Vagina (tissue), 2 donors: ENCODE results near the gene FUNDC2. TPM values are rescaled to one million over a fixed set of nuclear protein-coding genes. Genes with fewer than 3 reads are reported as not detected.

ENCODE experiments used
- DNase-seq, 2 donors: peaks; one replicate each; pipeline ENCODE4 v3.0.0-alpha.2; 2017; ENCODE audit errors: extremely low spot score in 2 of 2
- H3K27ac ChIP-seq: fragments of 200-600 bp; sonication (generic); one replicate; pipeline ENCODE4 v1.5.1; 2019
- H3K27me3 ChIP-seq: fragments of 200-600 bp; sonication (generic); one replicate; pipeline ENCODE4 v1.5.1; 2019
- H3K36me3 ChIP-seq, 2 donors: fragments of 200-600 bp; sonication (generic); one replicate each; pipeline ENCODE4 v1.5.1; 2017 to 2019
- H3K4me1 ChIP-seq: fragments of 200-600 bp; sonication (generic); one replicate; pipeline ENCODE4 v1.5.1; 2019
- H3K4me3 ChIP-seq, 2 donors: fragments of 200-600 bp; sonication (generic); 1 replicate in 1 of 2; 2 replicates in 1 of 2; pipeline ENCODE4 v1.5.1; 2016 to 2019
- H3K9me3 ChIP-seq: fragments of 200-600 bp; sonication (generic); one replicate; pipeline ENCODE4 v1.5.1; 2019
- CTCF ChIP-seq, 3 experiments: fragments of 450-650 bp in 2 of 3; fragments of 200-600 bp in 1 of 3; sonication (generic) in 1 of 3; IDR thresholded peaks; one replicate each; pipeline ENCODE4 v1.5.1; 2017 to 2019; ENCODE audit warnings: antibody characterized with exemption in 3 of 3, mild to moderate bottlenecking in 2 of 3, moderate library complexity in 2 of 3
- POLR2A ChIP-seq, 2 donors: fragments of 450-650 bp; IDR thresholded peaks; one replicate each; pipeline ENCODE4 v1.6.1; 2017; ENCODE audit warnings: antibody characterized with exemption in 2 of 2, mild to moderate bottlenecking in 2 of 2, moderate library complexity in 2 of 2
- POLR2AphosphoS5 ChIP-seq, 2 donors: sonication (generic); formaldehyde crosslinking; IDR thresholded peaks; one replicate each; pipeline ENCODE4 v1.9.0; 2017; ENCODE audit warnings: antibody characterized with exemption in 2 of 2, mild to moderate bottlenecking in 2 of 2, low read depth in 1 of 2; ENCODE audit not compliant: insufficient read depth in 1 of 2
- intact Hi-C: fragments of 100-400 bp; cut with DNase I; formaldehyde crosslinking; loops from one replicate; pipeline ENCODE4 v1.15.1; 2023
- total RNA-seq: library from RNA; depleted of rRNA; stranded (reverse); fragments of >200 nt; gene quantifications from one replicate; pipeline ENCODE4 v1.2.3, GENCODE V29; 2016

The FUNDC2 gene
- total RNA-seq, 1 donor from 2014 or later = 53.5 TPM

GRCh38 chrX:155046129-155046810 lies 19.6 kb downstream of the FUNDC2 start:
- H3K27me3 ChIP-seq = no peaks in the 10 kb centered on the region
- H3K27ac ChIP-seq = no peak overlapping the region
- no peak for DNase-seq
- no peaks in the 10 kb centered on the region for H3K36me3 ChIP-seq
- no peaks in the 10 kb centered on the region for H3K4me1 ChIP-seq
- intact Hi-C loops = no loop called here
- TF ChIP-seq POLR2A (IDR thresholded peaks at IDR 0.05) (no peak), POLR2AphosphoS5 (IDR thresholded peaks at IDR 0.05; ENCODE audit: insufficient read depth in 1 of 2, low read depth in 1 of 2) (no peak), CTCF (IDR thresholded peaks at IDR 0.05) (no peak)
- no peaks in the 10 kb centered on the region for H3K9me3 ChIP-seq
- H3K4me3 ChIP-seq = no peak overlapping the region

GRCh38 chrX:155046811-155047528 lies 20.3 kb downstream of the FUNDC2 start:
- Histone ChIP-seq H3K4me1 (no peaks in the 10 kb centered on the region), H3K9me3 (no peaks in the 10 kb centered on the region), H3K27ac (no peak overlapping the region), H3K27me3 (no peaks in the 10 kb centered on the region), H3K36me3 (no peaks in the 10 kb centered on the region), H3K4me3 (no peak overlapping the region)
- no peak for DNase-seq
- intact Hi-C loops = no loop called here
- TF ChIP-seq POLR2A (IDR thresholded peaks at IDR 0.05) = no peak
- TF ChIP-seq POLR2AphosphoS5 (IDR thresholded peaks at IDR 0.05; ENCODE audit: insufficient read depth in 1 of 2, low read depth in 1 of 2) = no peak
- TF ChIP-seq CTCF (IDR thresholded peaks at IDR 0.05) = no peak

- Histone ChIP-seq H3K27ac (no peak overlapping the region), H3K4me1 (no peaks in the 10 kb centered on the region)
- intact Hi-C loops = no loop called here
Observed at GRCh38 chrX:155048977-155049619, 22.5 kb downstream of the FUNDC2 start.

GRCh38 chrX:155052738-155053498 lies 26.3 kb downstream of the FUNDC2 start:
- H3K4me1 ChIP-seq = no peaks in the 10 kb centered on the region
- TF ChIP-seq CTCF (IDR thresholded peaks at IDR 0.05) (no peak), POLR2AphosphoS5 (IDR thresholded peaks at IDR 0.05; ENCODE audit: insufficient read depth in 1 of 2, low read depth in 1 of 2) (no peak), POLR2A (IDR thresholded peaks at IDR 0.05) (no peak)
- no peak for DNase-seq
- H3K4me3 ChIP-seq = no peak overlapping the region
- no peak overlapping the region for H3K27ac ChIP-seq
- H3K9me3 ChIP-seq = no peaks in the 10 kb centered on the region
- no peaks in the 10 kb centered on the region for H3K36me3 ChIP-seq
- no peaks in the 10 kb centered on the region for H3K27me3 ChIP-seq
- intact Hi-C loops = loop anchor here (10.0 kb wide), 1 partner anchor 68 kb away; no protein-coding TSS in a partner anchor

More at GRCh38 chrX:155048977-155049619, 22.5 kb downstream of the FUNDC2 start:
- Histone ChIP-seq H3K4me3 (no peak overlapping the region), H3K9me3 (no peaks in the 10 kb centered on the region), H3K36me3 (no peaks in the 10 kb centered on the region), H3K27me3 (no peaks in the 10 kb centered on the region)
- TF ChIP-seq POLR2AphosphoS5 (IDR thresholded peaks at IDR 0.05; ENCODE audit: insufficient read depth in 1 of 2, low read depth in 1 of 2) (no peak), POLR2A (IDR thresholded peaks at IDR 0.05) (no peak), CTCF (IDR thresholded peaks at IDR 0.05) (no peak)
- DNase-seq = no peak
